Stimulated activated CD4-positive, alpha-beta T cell treated with anti-CD3 and anti-CD28 coated beads, TNF-alpha, amount 100 ng/mL, for 24 hours (primary cell): ENCODE measurements around the gene COMP.

ENCODE experiments used
- DNase-seq, 3 experiments: peaks; one replicate each; pipeline ENCODE4 v3.0.0-alpha.2; 2020; ENCODE audit warnings: low read depth in 3 of 3

Gene COMP

GRCh38 chr19:18782559-18783225 is 8.4 kb downstream of the COMP start:
- no peak for DNase-seq

- no peak for DNase-seq
Observed at GRCh38 chr19:18781885-18782527, 9.1 kb downstream of the COMP start.

GRCh38 chr19:18781047-18781600 is 10.0 kb downstream of the COMP start:
- no peak for DNase-seq

GRCh38 chr19:18780631-18781030 is 10.5 kb downstream of the COMP start:
- no peak for DNase-seq

GRCh38 chr19:18780081-18780480 is 11.0 kb downstream of the COMP start:
- no peak for DNase-seq

GRCh38 chr19:18778826-18779495 is 12.1 kb downstream of the COMP start:
- no peak for DNase-seq

GRCh38 chr19:18778076-18778389 is 13.1 kb downstream of the COMP start:
- no peak for DNase-seq

GRCh38 chr19:18777301-18778075 is 13.6 kb downstream of the COMP start:
- no peak for DNase-seq

GRCh38 chr19:18776736-18777135 is 14.4 kb downstream of the COMP start:
- DNase-seq: no peak

GRCh38 chr19:18776288-18776594 is 14.9 kb downstream of the COMP start:
- no peak for DNase-seq

GRCh38 chr19:18775586-18776287 is 15.4 kb downstream of the COMP start:
- no peak for DNase-seq

GRCh38 chr19:18774782-18775444 is 16.2 kb downstream of the COMP start:
- DNase-seq: no peak

GRCh38 chr19:18774107-18774506 is 17.0 kb downstream of the COMP start:
- DNase-seq: no peak

GRCh38 chr19:18773682-18774081 is 17.4 kb downstream of the COMP start:
- DNase-seq: no peak

GRCh38 chr19:18772620-18773587 is 18.2 kb downstream of the COMP start:
- no peak for DNase-seq

- no peak for DNase-seq
Observed at GRCh38 chr19:18771328-18772242, 19.5 kb downstream of the COMP start.

- no peak for DNase-seq
Observed at GRCh38 chr19:18770663-18771327, 20.3 kb downstream of the COMP start.

GRCh38 chr19:18769989-18770528 is 21.0 kb downstream of the COMP start:
- no peak for DNase-seq
